Left ventricle myocardium inferior (tissue), 1 donor: ENCODE data around the gene VAMP1. TPM values are rescaled to one million over a fixed set of nuclear protein-coding genes. Genes with fewer than 3 reads are reported as not detected.

Experiments used
- DNase-seq: peaks from one replicate; pipeline ENCODE4 v3.0.0-alpha.2; 2020
- H3K27ac ChIP-seq: fragments of 200-600 bp; replicated peaks from 2 replicates; pipeline ENCODE4 v1.8.0; 2021
- H3K27me3 ChIP-seq: fragments of 200-600 bp; 2 replicates; pipeline ENCODE4 v1.8.0; 2021; ENCODE audit warnings: low read depth
- H3K36me3 ChIP-seq: fragments of 200-600 bp; 2 replicates; pipeline ENCODE4 v1.8.0; 2021
- H3K4me1 ChIP-seq: fragments of 200-600 bp; 2 replicates; pipeline ENCODE4 v1.8.0; 2021
- H3K4me3 ChIP-seq: fragments of 200-600 bp; 2 replicates; pipeline ENCODE4 v1.8.0; 2021; ENCODE audit warnings: mild to moderate bottlenecking, moderate library complexity
- H3K9me3 ChIP-seq: fragments of 200-600 bp; replicated peaks from 2 replicates; pipeline ENCODE4 v1.8.0; 2021
- CTCF ChIP-seq: fragments of 200-600 bp; IDR thresholded peaks from 2 replicates; pipeline ENCODE4 v1.8.0; 2021; ENCODE audit warnings: antibody characterized with exemption, mild to moderate bottlenecking, borderline replicate concordance
- intact Hi-C: fragments of 100-400 bp; cut with micrococcal nuclease; formaldehyde crosslinking; loops from one replicate; pipeline ENCODE4 v1.11.0; 2022
- total RNA-seq: library from RNA; stranded (reverse); fragmentation: NEBNext Ultra II Directional; extraction: Animal tissue kit (Norgen Biotek cat#: 25700); gene quantifications from one replicate; pipeline ENCODE4 v1.2.1, GENCODE V29; 2021
- donor health status: DM: no; HTN: yes; CAD: no; lungs with severe emphysema.

VAMP1 gene
- total RNA-seq, 1 donor from 2014 or later: 4.2 TPM

- H3K4me3 ChIP-seq: no peak overlapping the region
- peaks cover 92% of the 10 kb centered on the region for H3K36me3 ChIP-seq
- H3K9me3 ChIP-seq: no peaks in the 10 kb centered on the region
- no peaks in the 10 kb centered on the region for H3K27me3 ChIP-seq
- no peak overlapping the region for H3K27ac ChIP-seq
- H3K4me1 ChIP-seq: peaks cover 34% of the 10 kb centered on the region
- no peak for TF ChIP-seq CTCF
- intact Hi-C loops: no loop called here
- DNase-seq: no peak
Measured at GRCh38 chr12:6457220-6457945, 13.1 kb downstream of the VAMP1 start.

GRCh38 chr12:6452944-6453630 is 17.4 kb downstream of the VAMP1 start:
- no peaks in the 10 kb centered on the region for H3K9me3 ChIP-seq
- peak; percentile 39 for DNase-seq
- H3K27ac ChIP-seq: peak overlapping the region; percentile 99
- TF ChIP-seq CTCF: no peak
- peaks cover 34% of the 10 kb centered on the region for H3K4me1 ChIP-seq
- intact Hi-C loops: no loop called here
- H3K36me3 ChIP-seq: peaks cover 54% of the 10 kb centered on the region
- H3K27me3 ChIP-seq: no peaks in the 10 kb centered on the region
- peak overlapping the region; percentile 90 for H3K4me3 ChIP-seq

GRCh38 chr12:6452245-6452943 is 18.1 kb downstream of the VAMP1 start:
- no peak for TF ChIP-seq CTCF
- H3K27me3 ChIP-seq: no peaks in the 10 kb centered on the region
- no peak for DNase-seq
- no peaks in the 10 kb centered on the region for H3K9me3 ChIP-seq
- peaks cover 49% of the 10 kb centered on the region for H3K36me3 ChIP-seq
- intact Hi-C loops: no loop called here
- H3K4me1 ChIP-seq: peaks cover 34% of the 10 kb centered on the region
- peak overlapping the region; percentile 90 for H3K4me3 ChIP-seq
- H3K27ac ChIP-seq: peak overlapping the region; percentile 99

DNA sequence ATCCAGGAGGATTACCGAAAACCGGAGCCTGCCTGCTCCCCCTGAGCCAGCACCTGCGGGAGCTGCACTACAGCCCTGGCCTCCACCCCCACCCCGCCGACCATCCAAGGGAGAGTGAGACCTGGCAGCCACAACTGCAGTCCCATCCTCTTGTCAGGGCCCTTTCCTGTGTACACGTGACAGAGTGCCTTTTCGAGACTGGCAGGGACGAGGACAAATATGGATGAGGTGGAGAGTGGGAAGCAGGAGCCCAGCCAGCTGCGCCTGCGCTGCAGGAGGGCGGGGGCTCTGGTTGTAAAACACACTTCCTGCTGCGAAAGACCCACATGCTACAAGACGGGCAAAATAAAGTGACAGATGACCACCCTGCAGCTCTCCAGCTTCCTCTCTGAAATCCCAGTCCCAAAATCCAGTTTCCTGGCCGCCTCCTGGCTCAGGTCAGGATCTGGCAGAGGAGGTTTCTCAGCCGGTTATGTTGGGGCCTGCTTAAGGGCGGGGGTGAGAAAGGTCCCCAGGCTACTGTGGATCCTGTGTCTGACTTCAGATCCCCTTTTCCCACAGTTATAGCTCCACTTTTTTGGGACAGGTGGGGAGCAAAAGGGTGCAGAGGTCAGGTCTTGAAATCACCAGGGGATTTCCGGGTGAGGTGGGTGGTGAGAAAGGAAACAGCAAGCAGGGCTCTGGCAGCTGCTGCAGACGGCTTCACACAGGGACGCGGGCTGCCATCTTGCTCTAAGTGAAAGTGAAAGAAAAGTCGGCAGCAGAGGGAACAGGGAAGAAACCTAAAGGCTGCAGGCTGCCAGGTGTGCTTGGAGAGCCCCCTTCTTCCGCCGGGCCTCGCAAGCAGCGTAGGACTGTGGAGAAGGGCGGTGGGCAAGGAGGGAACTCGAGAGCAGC is 18.9 kb downstream of the VAMP1 start, which contains the start of gene TAPBPL:
Gene TAPBPL (plus strand): TSS at position 695 of the 897 bp plus-strand sequence. CDS start 207 bp downstream, outside the sequence.
- TF ChIP-seq CTCF: no peak
- intact Hi-C loops: no loop called here
- Histone ChIP-seq H3K27me3 (no peaks in the 10 kb centered on the region), H3K9me3 (no peaks in the 10 kb centered on the region), H3K4me3 (peak within 1 kb of the TSS; percentile 90), H3K27ac (peak within 1 kb of the TSS; percentile 99), H3K36me3 (peaks cover 41% of the 10 kb centered on the region), H3K4me1 (peaks cover 34% of the 10 kb centered on the region)
- peak; percentile 86 for DNase-seq

GRCh38 chr12:6450869-6451347 is 19.6 kb downstream of the VAMP1 start:
- H3K27ac ChIP-seq: peak overlapping the region; percentile 99
- H3K9me3 ChIP-seq: no peaks in the 10 kb centered on the region
- TF ChIP-seq CTCF: no peak
- peaks cover 34% of the 10 kb centered on the region for H3K36me3 ChIP-seq
- H3K4me3 ChIP-seq: peak overlapping the region; percentile 90
- no peaks in the 10 kb centered on the region for H3K27me3 ChIP-seq
- intact Hi-C loops: no loop called here
- H3K4me1 ChIP-seq: peaks cover 34% of the 10 kb centered on the region
- no peak for DNase-seq
